Measurements from ENCODE around the gene BCL7C.
A peak's percentile ranks its signal among the peaks of the same experiment; 100 is the strongest.
"Not testable (repeated sequence)": the region's sequence is repeated elsewhere in the genome, so short reads cannot be mapped to it uniquely, and the experiment has no call there.

Gene BCL7C

GRCh38 chr16:30895627-30896260, 1.9 kb upstream of the BCL7C start:
- no peak for DNase-seq (ENCODE audit: low read depth, low spot score)

- no peak for DNase-seq (ENCODE audit: low read depth, low spot score)
Measured at GRCh38 chr16:30894540-30895368, 877 bp upstream of the BCL7C start.

- DNase-seq (ENCODE audit: low read depth, low spot score): no peak
Measured at GRCh38 chr16:30893417-30893743, 497 bp downstream of the BCL7C start.

GRCh38 chr16:30892670-30893416, 1.0 kb downstream of the BCL7C start:
- no peak for DNase-seq (ENCODE audit: low read depth, low spot score)

- not testable (repeated sequence) for DNase-seq (ENCODE audit: low read depth, low spot score)
Measured at GRCh38 chr16:30891043-30891823, 2.6 kb downstream of the BCL7C start.

- DNase-seq (ENCODE audit: low read depth, low spot score): no peak
Measured at GRCh38 chr16:30889721-30890120, 4.2 kb downstream of the BCL7C start.

GRCh38 chr16:30888856-30889499, 4.9 kb downstream of the BCL7C start:
- DNase-seq (ENCODE audit: low read depth, low spot score): no peak

GRCh38 chr16:30887927-30888326, 6.0 kb downstream of the BCL7C start:
- no peak for DNase-seq (ENCODE audit: low read depth, low spot score)

- no peak for DNase-seq (ENCODE audit: low read depth, low spot score)
Measured at GRCh38 chr16:30886145-30886544, 7.7 kb downstream of the BCL7C start.

- no peak for DNase-seq (ENCODE audit: low read depth, low spot score)
Measured at GRCh38 chr16:30885196-30885595, 8.7 kb downstream of the BCL7C start.

GRCh38 chr16:30884760-30885159, 9.1 kb downstream of the BCL7C start:
- no peak for DNase-seq (ENCODE audit: low read depth, low spot score)

- DNase-seq (ENCODE audit: low read depth, low spot score): no peak
Measured at GRCh38 chr16:30882429-30883310, 11.2 kb downstream of the BCL7C start.

GRCh38 chr16:30876867-30877266, 17.0 kb downstream of the BCL7C start:
- no peak for DNase-seq (ENCODE audit: low read depth, low spot score)

- DNase-seq (ENCODE audit: low read depth, low spot score): no peak
Measured at GRCh38 chr16:30875871-30876801, 17.7 kb downstream of the BCL7C start.

GRCh38 chr16:30874821-30875717, 18.8 kb downstream of the BCL7C start:
- peak; percentile 70 for DNase-seq (ENCODE audit: low read depth, low spot score)

GRCh38 chr16:30874244-30874820, 19.5 kb downstream of the BCL7C start:
- DNase-seq (ENCODE audit: low read depth, low spot score): no peak

GRCh38 chr16:30870904-30871303, 23.0 kb downstream of the BCL7C start:
- no peak for DNase-seq (ENCODE audit: low read depth, low spot score)

GRCh38 chr16:30867747-30868146, 26.1 kb downstream of the BCL7C start:
- DNase-seq (ENCODE audit: low read depth, low spot score): no peak

Measured in iPS DF 19.7 (cell line).